ENCODE results near the gene EXOC3. TPM values are rescaled to one million over a fixed set of nuclear protein-coding genes. Genes with fewer than 3 reads are reported as not detected.

The EXOC3 gene
- total RNA-seq, 1 donor from 2014 or later = 55.4 TPM

- no peak overlapping the region for H3K4me3 Mint-ChIP-seq (ENCODE audit: unreplicated experiment)
- no peak overlapping the region for H3K27ac Mint-ChIP-seq (ENCODE audit: unreplicated experiment)
- no peaks in the 10 kb centered on the region for H3K36me3 Mint-ChIP-seq (ENCODE audit: unreplicated experiment)
- no peaks in the 10 kb centered on the region for H3K4me1 Mint-ChIP-seq (ENCODE audit: low read depth, unreplicated experiment)
- TF ChIP-seq, protein P1, sequence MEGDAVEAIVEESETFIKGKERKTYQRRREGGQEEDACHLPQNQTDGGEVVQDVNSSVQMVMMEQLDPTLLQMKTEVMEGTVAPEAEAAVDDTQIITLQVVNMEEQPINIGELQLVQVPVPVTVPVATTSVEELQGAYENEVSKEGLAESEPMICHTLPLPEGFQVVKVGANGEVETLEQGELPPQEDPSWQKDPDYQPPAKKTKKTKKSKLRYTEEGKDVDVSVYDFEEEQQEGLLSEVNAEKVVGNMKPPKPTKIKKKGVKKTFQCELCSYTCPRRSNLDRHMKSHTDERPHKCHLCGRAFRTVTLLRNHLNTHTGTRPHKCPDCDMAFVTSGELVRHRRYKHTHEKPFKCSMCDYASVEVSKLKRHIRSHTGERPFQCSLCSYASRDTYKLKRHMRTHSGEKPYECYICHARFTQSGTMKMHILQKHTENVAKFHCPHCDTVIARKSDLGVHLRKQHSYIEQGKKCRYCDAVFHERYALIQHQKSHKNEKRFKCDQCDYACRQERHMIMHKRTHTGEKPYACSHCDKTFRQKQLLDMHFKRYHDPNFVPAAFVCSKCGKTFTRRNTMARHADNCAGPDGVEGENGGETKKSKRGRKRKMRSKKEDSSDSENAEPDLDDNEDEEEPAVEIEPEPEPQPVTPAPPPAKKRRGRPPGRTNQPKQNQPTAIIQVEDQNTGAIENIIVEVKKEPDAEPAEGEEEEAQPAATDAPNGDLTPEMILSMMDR (IDR thresholded peaks at IDR 0.05; ENCODE audit: partially characterized antibody, unreplicated experiment) = no peak
- no peak for DNase-seq
- peaks cover 4% of the 10 kb centered on the region for H3K9me3 Mint-ChIP-seq (ENCODE audit: unreplicated experiment)
- peaks cover 1% of the 10 kb centered on the region for H3K27me3 Mint-ChIP-seq (ENCODE audit: unreplicated experiment)
Observed at GRCh38 chr5:468401-468800, 25.4 kb downstream of the EXOC3 start.

DNA sequence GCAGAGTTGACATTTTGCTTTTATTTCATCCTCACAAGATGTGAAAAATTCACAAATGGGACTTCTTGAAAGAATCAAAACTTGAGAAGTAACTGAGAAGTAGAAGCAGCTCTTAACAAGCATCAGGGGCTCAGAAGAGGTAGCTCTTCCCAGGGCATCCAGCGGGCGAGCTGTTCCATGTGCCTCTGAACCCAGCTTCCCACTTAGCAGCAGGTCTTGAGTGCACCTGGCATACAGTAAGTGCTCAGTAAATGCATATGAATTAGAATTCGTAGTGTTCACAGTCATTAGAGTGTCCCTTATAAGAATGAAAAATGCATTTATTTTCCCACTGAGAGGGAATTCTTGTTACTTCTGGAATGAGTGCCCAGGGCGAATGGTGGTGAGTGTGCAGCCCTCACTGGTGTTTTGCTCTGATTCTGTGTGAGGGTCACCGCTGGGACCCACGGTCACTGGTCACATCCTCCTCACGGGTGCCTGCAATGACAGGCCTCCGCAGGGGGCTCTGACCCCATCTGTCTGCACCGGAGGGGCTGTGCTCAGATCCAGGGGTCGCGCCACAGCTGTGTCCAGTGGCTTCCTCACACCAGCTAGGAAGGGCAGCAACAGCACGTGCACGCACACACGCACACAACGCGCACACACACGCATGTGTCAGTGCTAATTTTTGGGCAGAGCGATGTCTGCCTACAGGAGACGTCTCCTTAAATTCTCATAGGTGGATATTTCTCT lies 26.9 kb downstream of the EXOC3 start:
- no peaks in the 10 kb centered on the region for H3K36me3 Mint-ChIP-seq (ENCODE audit: unreplicated experiment)
- no peaks in the 10 kb centered on the region for H3K4me1 Mint-ChIP-seq (ENCODE audit: low read depth, unreplicated experiment)
- DNase-seq = peak; percentile 17
- TF ChIP-seq, protein P1 (IDR thresholded peaks at IDR 0.05; ENCODE audit: partially characterized antibody, unreplicated experiment) = no peak
- H3K4me3 Mint-ChIP-seq (ENCODE audit: unreplicated experiment) = no peak overlapping the region
- no peak overlapping the region for H3K27ac Mint-ChIP-seq (ENCODE audit: unreplicated experiment)
- peaks cover 4% of the 10 kb centered on the region for H3K9me3 Mint-ChIP-seq (ENCODE audit: unreplicated experiment)
- H3K27me3 Mint-ChIP-seq (ENCODE audit: unreplicated experiment) = peaks cover 4% of the 10 kb centered on the region

GRCh38 chr5:470961-471749 lies 28.2 kb downstream of the EXOC3 start:
- Mint-ChIP-seq H3K4me1 (ENCODE audit: low read depth, unreplicated experiment) (no peaks in the 10 kb centered on the region), H3K27me3 (ENCODE audit: unreplicated experiment) (peaks cover 9% of the 10 kb centered on the region), H3K9me3 (ENCODE audit: unreplicated experiment) (peaks cover 4% of the 10 kb centered on the region), H3K4me3 (ENCODE audit: unreplicated experiment) (peak overlapping the region; percentile 22), H3K27ac (ENCODE audit: unreplicated experiment) (no peak overlapping the region), H3K36me3 (ENCODE audit: unreplicated experiment) (no peaks in the 10 kb centered on the region)
- peak; percentile 15 for DNase-seq
- TF ChIP-seq, protein P1 (IDR thresholded peaks at IDR 0.05; ENCODE audit: partially characterized antibody, unreplicated experiment) = no peak

- peak overlapping the region; percentile 22 for H3K4me3 Mint-ChIP-seq (ENCODE audit: unreplicated experiment)
- TF ChIP-seq, protein P1 (IDR thresholded peaks at IDR 0.05; ENCODE audit: partially characterized antibody, unreplicated experiment) = no peak
Observed at GRCh38 chr5:471750-472058, 28.7 kb downstream of the EXOC3 start.

More at GRCh38 chr5:471750-472058, 28.7 kb downstream of the EXOC3 start:
- Mint-ChIP-seq H3K9me3 (ENCODE audit: unreplicated experiment) (peaks cover 4% of the 10 kb centered on the region), H3K4me1 (ENCODE audit: low read depth, unreplicated experiment) (no peaks in the 10 kb centered on the region), H3K27ac (ENCODE audit: unreplicated experiment) (peak overlapping the region; percentile 3), H3K36me3 (ENCODE audit: unreplicated experiment) (no peaks in the 10 kb centered on the region), H3K27me3 (ENCODE audit: unreplicated experiment) (peaks cover 7% of the 10 kb centered on the region)
- DNase-seq = no peak
